ENCODE measurements around the gene KDM6A.
"Not testable (repeated sequence)": the region's sequence is repeated elsewhere in the genome, so short reads cannot be mapped to it uniquely, and the experiment has no call there.

The KDM6A gene

GRCh38 chrX:44947995-44948394 is 75.0 kb downstream of the KDM6A start:
- no peaks in the 10 kb centered on the region for H3K27me3 ChIP-seq (ENCODE audit: control insufficient read depth, insufficient read depth, low read length)
- H3K9ac ChIP-seq (ENCODE audit: low read length), result no peak overlapping the region
- H3K9me3 ChIP-seq (ENCODE audit: control insufficient read depth, insufficient read depth, low read depth, low read length), result peaks cover 7% of the 10 kb centered on the region; the same call in 1 of the 2 replicates
- no peak overlapping the region for H3K27ac ChIP-seq (ENCODE audit: low read depth, low read length)
- peaks cover 2% of the 10 kb centered on the region; the same call in 1 of the 2 replicates for H3K36me3 ChIP-seq (ENCODE audit: control insufficient read depth, insufficient read depth, low read length)
- H3K4me1 ChIP-seq (ENCODE audit: control insufficient read depth, insufficient read depth, low read length), result peaks cover 24% of the 10 kb centered on the region
- no peak overlapping the region for H3K4me3 ChIP-seq (ENCODE audit: low read depth, low read length)

GRCh38 chrX:44948406-44948805 is 75.4 kb downstream of the KDM6A start:
- Histone ChIP-seq H3K36me3 (ENCODE audit: control insufficient read depth, insufficient read depth, low read length) (peaks cover 5% of the 10 kb centered on the region; the same call in 1 of the 2 replicates), H3K27me3 (ENCODE audit: control insufficient read depth, insufficient read depth, low read length) (no peaks in the 10 kb centered on the region), H3K27ac (ENCODE audit: low read depth, low read length) (no peak overlapping the region), H3K4me1 (ENCODE audit: control insufficient read depth, insufficient read depth, low read length) (peaks cover 28% of the 10 kb centered on the region), H3K9me3 (ENCODE audit: control insufficient read depth, insufficient read depth, low read depth, low read length) (peaks cover 7% of the 10 kb centered on the region; the same call in 1 of the 2 replicates), H3K9ac (ENCODE audit: low read length) (no peak overlapping the region), H3K4me3 (ENCODE audit: low read depth, low read length) (no peak overlapping the region)

- peaks cover 5% of the 10 kb centered on the region; the same call in 1 of the 2 replicates for H3K36me3 ChIP-seq (ENCODE audit: control insufficient read depth, insufficient read depth, low read length)
- peaks cover 28% of the 10 kb centered on the region for H3K4me1 ChIP-seq (ENCODE audit: control insufficient read depth, insufficient read depth, low read length)
- H3K9me3 ChIP-seq (ENCODE audit: control insufficient read depth, insufficient read depth, low read depth, low read length), result peaks cover 7% of the 10 kb centered on the region; the same call in 1 of the 2 replicates
- no peak overlapping the region for H3K9ac ChIP-seq (ENCODE audit: low read length)
- no peak overlapping the region; the same call in 1 of the 2 replicates for H3K27ac ChIP-seq (ENCODE audit: low read depth, low read length)
- H3K4me3 ChIP-seq (ENCODE audit: low read depth, low read length), result no peak overlapping the region
- H3K27me3 ChIP-seq (ENCODE audit: control insufficient read depth, insufficient read depth, low read length), result no peaks in the 10 kb centered on the region
Observed at GRCh38 chrX:44949125-44949524, 76.1 kb downstream of the KDM6A start.

GRCh38 chrX:44950471-44951366 is 77.7 kb downstream of the KDM6A start:
- H3K27me3 ChIP-seq (ENCODE audit: control insufficient read depth, insufficient read depth, low read length); H3K9me3 ChIP-seq (ENCODE audit: control insufficient read depth, insufficient read depth, low read depth, low read length); H3K36me3 ChIP-seq (ENCODE audit: control insufficient read depth, insufficient read depth, low read length): not testable (repeated sequence)
- Histone ChIP-seq H3K9ac (ENCODE audit: low read length) (peak overlapping the region; percentile 87), H3K4me3 (ENCODE audit: low read depth, low read length) (peak overlapping the region; percentile 83), H3K27ac (ENCODE audit: low read depth, low read length) (peak overlapping the region; percentile 97), H3K4me1 (ENCODE audit: control insufficient read depth, insufficient read depth, low read length) (peaks cover 28% of the 10 kb centered on the region)

GRCh38 chrX:44951572-44952067 is 78.6 kb downstream of the KDM6A start:
- Histone ChIP-seq H3K9me3 (ENCODE audit: control insufficient read depth, insufficient read depth, low read depth, low read length) (no peaks in the 10 kb centered on the region), H3K9ac (ENCODE audit: low read length) (peak overlapping the region; percentile 87), H3K4me1 (ENCODE audit: control insufficient read depth, insufficient read depth, low read length) (peaks cover 28% of the 10 kb centered on the region), H3K27me3 (ENCODE audit: control insufficient read depth, insufficient read depth, low read length) (no peaks in the 10 kb centered on the region), H3K27ac (ENCODE audit: low read depth, low read length) (peak overlapping the region; percentile 93), H3K4me3 (ENCODE audit: low read depth, low read length) (peak overlapping the region; percentile 83), H3K36me3 (ENCODE audit: control insufficient read depth, insufficient read depth, low read length) (peaks cover 5% of the 10 kb centered on the region; the same call in 1 of the 2 replicates)

- peaks cover 5% of the 10 kb centered on the region; the same call in 1 of the 2 replicates for H3K36me3 ChIP-seq (ENCODE audit: control insufficient read depth, insufficient read depth, low read length)
- no peaks in the 10 kb centered on the region for H3K27me3 ChIP-seq (ENCODE audit: control insufficient read depth, insufficient read depth, low read length)
- H3K9ac ChIP-seq (ENCODE audit: low read length), result peak overlapping the region; percentile 87
- H3K9me3 ChIP-seq (ENCODE audit: control insufficient read depth, insufficient read depth, low read depth, low read length), result no peaks in the 10 kb centered on the region
- H3K4me1 ChIP-seq (ENCODE audit: control insufficient read depth, insufficient read depth, low read length), result peaks cover 28% of the 10 kb centered on the region
- H3K27ac ChIP-seq (ENCODE audit: low read depth, low read length), result peak overlapping the region; percentile 93; the same call in 1 of the 2 replicates
- H3K4me3 ChIP-seq (ENCODE audit: low read depth, low read length), result peak overlapping the region; percentile 83
Observed at GRCh38 chrX:44952329-44953027, 79.5 kb downstream of the KDM6A start.

- Histone ChIP-seq H3K9me3 (ENCODE audit: control insufficient read depth, insufficient read depth, low read depth, low read length) (no peaks in the 10 kb centered on the region), H3K27ac (ENCODE audit: low read depth, low read length) (no peak overlapping the region), H3K4me3 (ENCODE audit: low read depth, low read length) (peak overlapping the region; percentile 83)
Observed at GRCh38 chrX:44953734-44954502, 80.9 kb downstream of the KDM6A start.

GRCh38 chrX:44954562-44954961 is 81.6 kb downstream of the KDM6A start:
- peaks cover 5% of the 10 kb centered on the region; the same call in 1 of the 2 replicates for H3K36me3 ChIP-seq (ENCODE audit: control insufficient read depth, insufficient read depth, low read length)
- peak overlapping the region; percentile 43 for H3K9ac ChIP-seq (ENCODE audit: low read length)
- H3K4me1 ChIP-seq (ENCODE audit: control insufficient read depth, insufficient read depth, low read length), result peaks cover 14% of the 10 kb centered on the region
- H3K27ac ChIP-seq (ENCODE audit: low read depth, low read length), result no peak overlapping the region
- peak overlapping the region; percentile 83; the same call in 1 of the 2 replicates for H3K4me3 ChIP-seq (ENCODE audit: low read depth, low read length)
- H3K27me3 ChIP-seq (ENCODE audit: control insufficient read depth, insufficient read depth, low read length), result no peaks in the 10 kb centered on the region
- H3K9me3 ChIP-seq (ENCODE audit: control insufficient read depth, insufficient read depth, low read depth, low read length), result no peaks in the 10 kb centered on the region

More at GRCh38 chrX:44953734-44954502, 80.9 kb downstream of the KDM6A start:
- no peaks in the 10 kb centered on the region for H3K27me3 ChIP-seq (ENCODE audit: control insufficient read depth, insufficient read depth, low read length)
- peaks cover 20% of the 10 kb centered on the region for H3K4me1 ChIP-seq (ENCODE audit: control insufficient read depth, insufficient read depth, low read length)
- H3K36me3 ChIP-seq (ENCODE audit: control insufficient read depth, insufficient read depth, low read length), result peaks cover 5% of the 10 kb centered on the region; the same call in 1 of the 2 replicates
- peak overlapping the region; percentile 43 for H3K9ac ChIP-seq (ENCODE audit: low read length)

- peaks cover 4% of the 10 kb centered on the region; the same call in 1 of the 2 replicates for H3K4me1 ChIP-seq (ENCODE audit: control insufficient read depth, insufficient read depth, low read length)
- H3K36me3 ChIP-seq (ENCODE audit: control insufficient read depth, insufficient read depth, low read length), result peaks cover 26% of the 10 kb centered on the region
- no peak overlapping the region for H3K27ac ChIP-seq (ENCODE audit: low read depth, low read length)
- no peaks in the 10 kb centered on the region; the same call in 1 of the 2 replicates for H3K9me3 ChIP-seq (ENCODE audit: control insufficient read depth, insufficient read depth, low read depth, low read length)
- no peak overlapping the region for H3K9ac ChIP-seq (ENCODE audit: low read length)
- peak overlapping the region; percentile 15; the same call in 1 of the 2 replicates for H3K4me3 ChIP-seq (ENCODE audit: low read depth, low read length)
- no peaks in the 10 kb centered on the region for H3K27me3 ChIP-seq (ENCODE audit: control insufficient read depth, insufficient read depth, low read length)
Observed at GRCh38 chrX:44957848-44958247, 84.9 kb downstream of the KDM6A start.

- no peaks in the 10 kb centered on the region for H3K27me3 ChIP-seq (ENCODE audit: control insufficient read depth, insufficient read depth, low read length)
- no peaks in the 10 kb centered on the region; the same call in 1 of the 2 replicates for H3K9me3 ChIP-seq (ENCODE audit: control insufficient read depth, insufficient read depth, low read depth, low read length)
- no peak overlapping the region for H3K4me3 ChIP-seq (ENCODE audit: low read depth, low read length)
- no peak overlapping the region for H3K27ac ChIP-seq (ENCODE audit: low read depth, low read length)
- H3K4me1 ChIP-seq (ENCODE audit: control insufficient read depth, insufficient read depth, low read length), result no peaks in the 10 kb centered on the region; the same call in 1 of the 2 replicates
- peaks cover 28% of the 10 kb centered on the region for H3K36me3 ChIP-seq (ENCODE audit: control insufficient read depth, insufficient read depth, low read length)
- H3K9ac ChIP-seq (ENCODE audit: low read length), result no peak overlapping the region
Observed at GRCh38 chrX:44958480-44958879, 85.5 kb downstream of the KDM6A start.
